K562 (cell line): ENCODE measurements around the gene EPM2A. TPM values are rescaled to one million over a fixed set of nuclear protein-coding genes. Genes with fewer than 3 reads are reported as not detected.

ENCODE experiments used
- BHLHE40 ChIP-seq: IDR thresholded peaks from 2 replicates; pipeline ENCODE4 v1.6.1; 2011; ENCODE audit warnings: low read length, improper control_type of control experiment
- CBFA2T2 ChIP-seq: fragments of 450-650 bp; conservative IDR thresholded peaks from 2 replicates; pipeline ENCODE4 v1.6.1; 2017; ENCODE audit warnings: mild to moderate bottlenecking
- ESRRA ChIP-seq: fragments of 450-650 bp; IDR thresholded peaks from 2 replicates; pipeline ENCODE4 v1.6.1; 2014; ENCODE audit warnings: low read depth, mild to moderate bottlenecking, moderate library complexity, borderline replicate concordance
- FOXJ3 ChIP-seq: sonication (generic); formaldehyde crosslinking; IDR thresholded peaks from 2 replicates; pipeline ENCODE4 v1.4.0; 2020; ENCODE audit warnings: mild to moderate bottlenecking, missing genetic modification reagents
- FOXM1 ChIP-seq, 2 experiments: fragments of 450-650 bp in 1 of 2; sonication (generic) in 1 of 2; formaldehyde crosslinking in 1 of 2; IDR thresholded peaks; 2 replicates each; pipeline versions ENCODE4 v1.6.1 to v1.9.0; 2017 to 2022; ENCODE audit warnings: low read depth in 2 of 2, mild to moderate bottlenecking in 2 of 2, missing genetic modification reagents in 1 of 2, moderate library complexity in 1 of 2
- MAFG ChIP-seq: fragments of 450-650 bp; conservative IDR thresholded peaks from 2 replicates; pipeline ENCODE4 v1.6.1; 2016; ENCODE audit warnings: missing genetic modification characterization, missing compliant biosample characterization
- MCM2 ChIP-seq: fragments of 450-650 bp; IDR thresholded peaks from 2 replicates; pipeline ENCODE4 v1.6.1; 2017; ENCODE audit warnings: low read depth, mild to moderate bottlenecking
- NEUROD1 ChIP-seq: fragments of 150-350 bp; IDR thresholded peaks from 2 replicates; pipeline ENCODE4 v1.6.1; 2014; ENCODE audit warnings: borderline replicate concordance, low read length, low read depth; ENCODE audit not compliant: partially characterized antibody
- NFE2L1 ChIP-seq: fragments of 450-650 bp; IDR thresholded peaks from 2 replicates; pipeline ENCODE4 v1.6.1; 2016; ENCODE audit warnings: missing genetic modification characterization, low read depth, mild to moderate bottlenecking, missing compliant biosample characterization, moderate library complexity, borderline replicate concordance
- POLR3A ChIP-seq: IDR thresholded peaks from 2 replicates; pipeline ENCODE4 v1.6.1; 2011; ENCODE audit warnings: borderline replicate concordance, mild to moderate bottlenecking, moderate library complexity; ENCODE audit not compliant: insufficient read length, insufficient read depth; ENCODE audit errors: extremely low read depth
- TAF7 ChIP-seq: fragments of 450-650 bp; IDR thresholded peaks from 2 replicates; pipeline ENCODE4 v1.6.1; 2016; ENCODE audit warnings: missing genetic modification characterization, missing compliant biosample characterization
- ZFP1 ChIP-seq: fragments of 450-650 bp; formaldehyde crosslinking; IDR thresholded peaks from 2 replicates; pipeline ENCODE4 v1.4.0; 2020; ENCODE audit warnings: mild to moderate bottlenecking, mixed read lengths
- ZNF232 ChIP-seq: sonication (generic); formaldehyde crosslinking; IDR thresholded peaks from 2 replicates; pipeline ENCODE4 v1.8.0; 2022; ENCODE audit warnings: mild to moderate bottlenecking, missing genetic modification reagents
- ZNF282 ChIP-seq: sonication (generic); formaldehyde crosslinking; IDR thresholded peaks from 2 replicates; pipeline ENCODE4 v1.8.1; 2023; ENCODE audit warnings: missing genetic modification reagents
- ZNF316 ChIP-seq: fragments of 450-650 bp; IDR thresholded peaks from 2 replicates; pipeline ENCODE4 v1.6.1; 2016
- ZNF707 ChIP-seq: fragments of 250-450 bp; sonication (Bioruptor Pico); conservative IDR thresholded peaks from 2 replicates; pipeline ENCODE4 v1.8.0; 2022; ENCODE audit warnings: inconsistent platforms, mild to moderate bottlenecking, moderate library complexity
- ZNF717 ChIP-seq: fragments of 250-450 bp; sonication (Bioruptor Pico); IDR thresholded peaks from 2 replicates; pipeline ENCODE4 v1.5.0; 2021
- polyA plus RNA-seq, 8 experiments: library from polyadenylated mRNA; depleted of rRNA in 4 of 8; stranded (reverse) in 5 of 8; unstranded in 3 of 8; fragments of >200 nt; fragmentation: Nextera tagmentation in 2 of 8; fragmentation: Illumina TruSeq in 1 of 8; extraction: Ambion mirVana in 2 of 8; extraction: Trizol in 1 of 8; gene quantifications; 2 replicates each; pipeline versions ENCODE4 v1.2.1 to v1.2.3, GENCODE V29; 2011 to 2014; ENCODE audit warnings: inconsistent platforms in 1 of 8, missing spikeins in 1 of 8
- total RNA-seq, 7 experiments: library from RNA; depleted of rRNA in 6 of 7; stranded (reverse); fragments of >200 nt in 6 of 7; fragmentation: Illumina TruSeq in 2 of 7; extraction: Trizol in 2 of 7; gene quantifications; 2 replicates each; pipeline versions ENCODE4 v1.2.1 to v1.2.3, GENCODE V29; 2011 to 2021; ENCODE audit warnings: low replicate concordance in 1 of 7
- TF ChIP-seq, protein P1 (sequence below): fragments of 450-650 bp; formaldehyde crosslinking; IDR thresholded peaks from 2 replicates; pipeline ENCODE4 v1.4.0; 2020; ENCODE audit warnings: mild to moderate bottlenecking
- TF ChIP-seq, protein P2 (sequence below), 2 experiments: fragments of 450-650 bp; IDR thresholded peaks; 2 replicates each; pipeline ENCODE4 v1.6.1; 2016; ENCODE audit warnings: mild to moderate bottlenecking in 2 of 2, borderline replicate concordance in 1 of 2, low read depth in 1 of 2, moderate library complexity in 1 of 2

Gene EPM2A
- total and polyA plus RNA-seq, 9 of the 15 experiments (the other 6 are each of a cell fraction or from before 2014, with no cell fraction given), result 0.35 to 5.3 (median 2.5) TPM

DNA sequence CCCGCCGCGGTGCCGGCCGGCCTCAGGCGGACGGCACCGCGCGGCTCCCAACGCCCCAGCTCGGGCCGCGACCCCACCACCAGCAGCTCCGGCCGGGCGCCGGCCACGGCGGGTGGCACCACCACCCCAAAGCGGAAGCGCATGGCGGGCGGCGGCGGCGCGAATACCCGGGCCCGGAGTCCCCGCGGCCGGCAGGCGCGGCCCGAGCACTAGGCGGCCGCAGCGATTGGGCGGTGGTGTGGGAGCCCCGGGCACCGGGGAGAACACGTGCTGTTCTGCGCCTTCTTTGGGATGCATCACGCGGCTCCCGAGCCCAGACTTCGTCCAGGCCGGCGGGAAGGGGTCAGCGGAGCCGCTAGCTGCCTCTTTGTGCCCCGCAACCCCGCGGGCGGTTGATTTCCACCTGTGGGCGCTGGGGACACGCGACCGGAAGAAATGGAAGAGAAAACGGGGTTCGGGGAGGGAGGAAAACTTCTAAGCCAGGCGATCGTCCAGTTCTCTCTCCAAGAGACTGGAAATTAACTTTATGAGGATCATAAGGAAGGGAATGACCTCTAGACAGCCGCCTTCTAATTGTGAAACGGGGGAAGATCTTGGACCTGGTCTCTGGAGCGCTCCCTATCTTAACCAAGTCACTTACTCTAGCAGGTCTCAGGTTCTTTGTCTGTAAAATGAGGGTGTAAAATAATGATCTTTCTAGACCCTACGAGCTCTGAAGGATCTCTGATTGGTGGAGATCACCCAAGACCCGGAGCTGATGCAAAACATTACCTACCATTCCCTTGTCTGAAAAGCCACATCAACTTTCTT lies at the start of gene EPM2A (continued):
- no peak for TF ChIP-seq NEUROD1
- TF ChIP-seq ESRRA, result peak; percentile 56; the same call in 1 of the 2 replicates
- TF ChIP-seq MCM2, result no peak
- peak; percentile 78 for TF ChIP-seq BHLHE40
- no peak for TF ChIP-seq FOXJ3 (CRISPR knock-in tag)
- no peak for TF ChIP-seq ZNF707 (CRISPR knock-in tag)
- TF ChIP-seq ZNF717, result no peak
- no peak for TF ChIP-seq NFE2L1 (tag)
- TF ChIP-seq MAFG, result no peak
- no peak for TF ChIP-seq ZFP1 (CRISPR knock-in tag)
- TF ChIP-seq CBFA2T2, result no peak; the same call in 1 of the 2 replicates
- TF ChIP-seq, protein P1, sequence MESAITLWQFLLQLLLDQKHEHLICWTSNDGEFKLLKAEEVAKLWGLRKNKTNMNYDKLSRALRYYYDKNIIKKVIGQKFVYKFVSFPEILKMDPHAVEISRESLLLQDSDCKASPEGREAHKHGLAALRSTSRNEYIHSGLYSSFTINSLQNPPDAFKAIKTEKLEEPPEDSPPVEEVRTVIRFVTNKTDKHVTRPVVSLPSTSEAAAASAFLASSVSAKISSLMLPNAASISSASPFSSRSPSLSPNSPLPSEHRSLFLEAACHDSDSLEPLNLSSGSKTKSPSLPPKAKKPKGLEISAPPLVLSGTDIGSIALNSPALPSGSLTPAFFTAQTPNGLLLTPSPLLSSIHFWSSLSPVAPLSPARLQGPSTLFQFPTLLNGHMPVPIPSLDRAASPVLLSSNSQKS (CRISPR knock-in tag), result peak; percentile 73; the same call in 1 of the 2 replicates
- TF ChIP-seq POLR3A, result no peak
- TF ChIP-seq TAF7, result no peak
- peak; percentile 82; the same call in 1 of the 2 replicates for TF ChIP-seq ZNF232 (CRISPR knock-in tag)
- TF ChIP-seq FOXM1 (IDR thresholded peaks at IDR 0.05; ENCODE audit: low read depth), result no peak
- TF ChIP-seq FOXM1 (CRISPR knock-in tag; IDR thresholded peaks at IDR 0.05; ENCODE audit: low read depth), result peak; percentile 81; the same call in 1 of the 2 replicates
- TF ChIP-seq ZNF282, result peak; percentile 84; the same call in 1 of the 2 replicates
- TF ChIP-seq, protein P2, sequence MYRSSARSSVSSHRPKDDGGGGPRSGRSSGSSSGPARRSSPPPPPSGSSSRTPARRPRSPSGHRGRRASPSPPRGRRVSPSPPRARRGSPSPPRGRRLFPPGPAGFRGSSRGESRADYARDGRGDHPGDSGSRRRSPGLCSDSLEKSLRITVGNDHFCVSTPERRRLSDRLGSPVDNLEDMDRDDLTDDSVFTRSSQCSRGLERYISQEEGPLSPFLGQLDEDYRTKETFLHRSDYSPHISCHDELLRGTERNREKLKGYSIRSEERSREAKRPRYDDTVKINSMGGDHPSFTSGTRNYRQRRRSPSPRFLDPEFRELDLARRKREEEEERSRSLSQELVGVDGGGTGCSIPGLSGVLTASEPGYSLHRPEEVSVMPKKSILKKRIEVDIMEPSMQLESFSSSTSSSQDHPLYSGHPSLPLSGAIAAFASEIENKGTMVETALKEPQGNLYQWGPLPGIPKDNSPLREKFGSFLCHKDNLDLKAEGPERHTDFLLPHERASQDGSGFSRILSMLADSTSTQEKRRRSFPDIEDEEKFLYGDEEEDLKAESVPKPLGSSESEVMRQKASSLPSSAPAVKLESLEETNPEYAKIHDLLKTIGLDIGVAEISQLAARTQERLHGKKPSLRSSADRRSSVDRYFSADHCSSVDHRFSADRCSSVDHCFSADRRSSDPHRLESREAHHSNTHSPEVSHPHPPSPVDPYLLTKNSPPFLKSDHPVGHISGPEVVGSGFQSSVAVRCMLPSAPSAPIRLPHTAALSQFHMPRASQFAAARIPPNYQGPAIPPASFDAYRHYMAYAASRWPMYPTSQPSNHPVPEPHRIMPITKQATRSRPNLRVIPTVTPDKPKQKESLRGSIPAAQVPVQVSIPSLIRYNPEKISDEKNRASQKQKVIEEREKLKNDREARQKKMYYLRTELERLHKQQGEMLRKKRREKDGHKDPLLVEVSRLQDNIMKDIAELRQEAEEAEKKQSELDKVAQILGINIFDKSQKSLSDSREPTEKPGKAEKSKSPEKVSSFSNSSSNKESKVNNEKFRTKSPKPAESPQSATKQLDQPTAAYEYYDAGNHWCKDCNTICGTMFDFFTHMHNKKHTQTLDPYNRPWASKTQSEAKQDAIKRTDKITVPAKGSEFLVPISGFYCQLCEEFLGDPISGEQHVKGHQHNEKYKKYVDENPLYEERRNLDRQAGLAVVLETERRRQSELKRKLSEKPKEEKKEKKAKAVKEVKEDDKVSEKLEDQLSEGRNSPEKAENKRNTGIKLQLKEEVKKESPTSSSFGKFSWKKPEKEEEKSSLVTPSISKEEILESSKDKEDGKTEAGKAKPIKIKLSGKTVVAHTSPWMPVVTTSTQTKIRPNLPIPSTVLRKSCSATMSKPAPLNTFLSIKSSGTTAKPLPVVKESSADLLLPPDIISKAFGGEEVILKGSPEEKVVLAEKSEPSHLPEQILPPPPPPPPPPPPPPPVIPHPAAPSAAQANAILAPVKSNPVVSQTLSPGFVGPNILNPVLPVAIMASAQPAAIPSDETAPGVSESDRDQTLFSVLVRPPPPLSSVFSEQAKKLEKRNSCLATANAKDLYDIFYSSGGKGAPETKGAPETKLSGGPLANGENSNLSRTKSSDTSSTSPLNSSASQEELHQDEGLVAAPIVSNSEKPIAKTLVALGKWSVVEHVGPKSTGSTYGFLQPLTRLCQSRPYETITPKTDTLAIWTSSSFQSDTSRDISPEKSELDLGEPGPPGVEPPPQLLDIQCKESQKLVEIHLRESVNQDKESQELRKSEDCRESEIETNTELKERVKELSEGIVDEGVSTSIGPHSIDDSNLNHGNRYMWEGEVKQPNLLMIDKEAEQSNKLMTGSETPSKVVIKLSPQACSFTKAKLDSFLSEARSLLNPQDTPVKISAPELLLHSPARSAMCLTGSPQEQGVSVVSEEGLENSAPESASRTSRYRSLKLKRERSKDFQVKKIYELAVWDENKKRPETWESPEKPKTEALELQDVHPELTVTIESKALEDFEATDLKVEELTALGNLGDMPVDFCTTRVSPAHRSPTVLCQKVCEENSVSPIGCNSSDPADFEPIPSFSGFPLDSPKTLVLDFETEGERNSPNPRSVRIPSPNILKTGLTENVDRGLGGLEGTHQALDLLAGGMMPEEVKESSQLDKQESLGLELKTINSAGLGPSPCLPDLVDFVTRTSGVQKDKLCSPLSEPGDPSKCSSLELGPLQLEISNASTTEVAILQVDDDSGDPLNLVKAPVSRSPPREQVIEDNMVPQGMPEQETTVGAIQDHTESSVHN (IDR thresholded peaks at IDR 0.05; ENCODE audit: borderline replicate concordance in 1 of 2, low read depth in 1 of 2), result no peak
- TF ChIP-seq ZNF316, result no peak
